HG03045 (cell line): ENCODE measurements around the gene MESP1.

ENCODE experiments used
- ATAC-seq: cut with Tn5 transposase; IDR thresholded peaks from one replicate; pipeline ENCODE4 v1.9.1; 2021; ENCODE audit warnings: mild to moderate bottlenecking, moderate library complexity; ENCODE audit not compliant: unreplicated experiment

MESP1 gene

DNA sequence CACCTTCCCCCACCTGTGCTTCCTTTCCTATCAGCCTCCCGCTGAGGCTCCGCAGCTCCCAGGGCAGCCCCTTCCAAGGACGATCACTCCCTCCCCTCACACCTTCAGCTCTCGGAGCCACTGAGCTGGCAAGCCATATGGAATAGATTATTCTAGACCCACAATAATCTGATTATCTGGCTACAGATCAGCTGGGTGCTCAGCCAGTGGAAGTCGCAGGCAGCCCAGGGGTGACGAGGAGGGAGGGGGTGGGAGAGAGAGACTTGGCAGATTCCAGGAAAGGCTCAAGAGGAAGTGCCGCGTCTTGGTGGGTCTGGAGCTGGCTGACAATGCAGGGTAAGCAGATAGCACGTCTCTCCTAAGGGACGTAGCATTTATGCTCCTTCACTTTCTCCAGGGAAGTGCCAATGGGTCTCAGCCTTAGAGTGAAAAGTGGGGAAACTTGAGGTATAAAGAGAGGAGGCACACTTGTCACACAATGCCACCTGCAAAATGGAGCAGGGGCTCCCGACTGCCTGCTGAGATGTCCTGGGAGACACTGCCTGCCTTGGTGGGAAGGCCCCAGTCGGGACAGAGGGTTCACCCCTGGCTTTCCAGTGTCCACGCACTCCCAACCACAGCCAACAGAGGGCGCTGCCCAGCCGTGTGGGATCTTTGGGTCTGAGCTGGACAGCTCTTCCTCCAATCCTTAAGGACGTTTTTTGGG lies 9.4 kb upstream of the MESP1 start:
- no peak for ATAC-seq

DNA sequence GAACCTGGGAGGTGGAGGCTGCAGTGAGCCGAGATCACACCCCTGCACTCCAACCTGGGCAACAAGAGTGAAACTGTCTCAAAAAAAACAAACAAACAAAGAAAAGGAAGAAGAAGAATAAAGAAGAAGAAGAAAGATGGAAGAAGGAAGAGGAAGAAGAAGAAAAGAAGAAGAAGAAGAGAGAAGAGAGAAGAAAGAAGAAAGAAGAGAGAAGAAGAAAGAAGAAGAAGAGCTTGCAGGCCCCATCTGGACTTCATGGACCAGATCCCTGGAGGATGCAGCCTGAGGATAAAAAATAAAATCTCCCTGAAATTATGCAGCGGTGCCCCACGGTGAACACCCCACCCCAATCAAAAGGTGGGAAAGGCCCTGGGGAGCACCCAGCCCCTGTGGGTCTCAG lies 8.8 kb upstream of the MESP1 start:
- ATAC-seq, result no peak

DNA sequence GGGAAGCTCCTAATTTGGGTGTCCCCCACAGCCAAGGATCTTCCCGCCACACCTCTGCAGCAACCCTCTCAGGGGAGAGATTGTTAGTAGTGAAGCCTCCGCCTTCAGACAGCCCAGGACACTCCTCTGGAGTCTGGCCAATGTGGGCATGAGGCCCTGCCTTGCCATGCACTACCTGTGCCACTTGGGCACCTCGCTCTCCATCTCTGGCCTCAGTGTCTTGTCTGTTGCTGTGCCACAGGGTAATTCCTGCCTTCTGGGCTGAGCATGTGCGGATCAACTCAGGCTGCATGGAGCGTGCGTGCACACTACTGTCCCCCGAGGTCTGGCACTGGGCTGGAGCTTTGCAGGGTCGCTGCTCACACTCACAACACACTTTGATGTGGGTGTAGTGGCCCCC lies 7.9 kb upstream of the MESP1 start:
- no peak for ATAC-seq

DNA sequence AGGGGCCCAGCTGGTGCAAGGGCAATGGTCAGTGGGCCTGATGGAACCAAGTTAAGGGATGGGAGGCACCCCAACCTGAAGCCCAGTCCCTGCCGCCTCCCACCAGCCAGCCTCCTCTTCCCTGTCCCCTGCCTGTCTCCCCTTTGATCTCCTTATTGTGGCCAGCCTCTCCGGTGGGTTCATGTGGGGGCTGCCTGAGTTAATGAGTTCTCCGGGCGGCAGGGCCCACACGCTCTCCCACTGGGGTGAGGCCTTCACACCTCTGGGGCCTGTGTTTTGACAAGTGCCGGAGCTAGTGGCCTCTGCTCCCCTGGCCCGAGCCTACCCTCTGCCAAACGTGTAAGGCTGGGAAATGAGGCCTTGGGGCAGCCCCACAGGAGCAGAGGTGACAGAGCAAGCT lies 7.2 kb upstream of the MESP1 start:
- no peak for ATAC-seq

GRCh38 chr15:89756897-89757296 lies 5.8 kb upstream of the MESP1 start:
- ATAC-seq, result no peak

DNA sequence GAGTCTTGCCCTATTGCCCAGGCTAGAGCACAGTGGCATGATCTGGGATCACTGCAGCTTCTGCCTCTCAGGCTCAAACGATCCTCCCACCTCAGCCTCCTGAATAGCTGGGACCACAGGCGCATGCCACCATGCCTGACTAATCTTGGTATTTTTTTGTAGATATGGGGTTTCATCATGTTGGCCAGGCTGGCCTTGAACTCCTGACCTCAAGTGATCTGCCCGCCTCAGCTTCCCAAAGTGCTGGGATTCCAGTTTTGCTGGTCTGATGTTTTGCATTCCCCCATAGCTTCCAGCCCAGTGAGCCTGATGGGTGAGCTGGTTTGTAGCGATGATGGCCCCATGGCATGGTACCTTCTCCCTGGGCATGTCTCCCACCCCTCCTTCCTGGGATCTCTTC lies 4.7 kb upstream of the MESP1 start:
- no peak for ATAC-seq

GRCh38 chr15:89754361-89755154 lies 3.5 kb upstream of the MESP1 start:
- no peak for ATAC-seq

GRCh38 chr15:89753855-89754254 lies 2.8 kb upstream of the MESP1 start:
- no peak for ATAC-seq

DNA sequence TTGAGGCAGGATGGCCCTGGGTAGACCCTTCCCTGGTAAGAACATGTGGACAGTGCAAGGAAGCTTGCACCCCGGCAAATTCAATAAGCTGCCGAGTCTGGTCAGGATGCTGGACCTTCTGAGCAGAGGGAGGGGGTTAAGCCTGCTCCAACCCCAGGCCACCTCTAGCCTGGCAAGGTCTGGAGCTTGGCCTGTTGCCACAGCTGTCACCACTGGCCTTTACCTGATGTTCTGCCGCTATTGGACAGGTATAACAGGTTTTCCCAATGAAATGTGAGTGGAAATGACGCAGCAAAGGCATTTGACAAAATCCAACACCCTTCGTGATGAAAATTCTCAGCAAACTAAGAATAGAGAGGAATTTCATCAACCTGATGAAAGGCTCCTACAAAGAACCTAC lies 699 bp upstream of the MESP1 start:
- no peak for ATAC-seq

DNA sequence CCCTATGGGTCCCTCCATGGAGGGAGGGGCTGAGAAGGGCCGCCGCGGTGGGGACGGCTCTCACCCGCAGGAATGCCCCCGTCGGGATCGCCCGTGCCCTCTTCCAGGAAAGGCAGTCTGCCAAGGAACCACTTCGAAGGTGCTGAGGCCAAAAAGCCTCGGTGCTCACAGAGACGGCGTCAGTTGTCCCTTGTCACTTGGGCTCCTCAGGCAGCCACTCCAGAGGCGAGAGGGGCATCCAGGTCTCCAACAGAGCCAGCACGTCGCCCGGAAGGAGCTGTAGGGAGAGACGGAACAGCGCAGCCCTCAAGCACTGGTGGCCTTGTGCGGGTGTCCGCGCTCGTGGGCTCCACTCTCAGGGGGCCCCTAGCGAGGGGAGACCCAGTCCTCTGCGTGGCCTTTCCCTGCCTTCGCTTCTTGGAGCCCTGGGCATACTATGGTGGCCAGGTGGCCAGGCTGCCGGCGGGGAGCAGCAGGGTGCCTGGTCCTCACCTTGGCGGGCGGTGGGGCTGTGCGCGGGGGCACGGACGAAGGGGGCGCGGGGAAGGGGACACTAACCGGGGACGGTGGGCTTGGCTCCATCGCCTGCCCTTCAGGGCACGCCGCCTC lies 994 bp downstream of the MESP1 start:
- ATAC-seq, result no peak

- no peak for ATAC-seq
Measured at GRCh38 chr15:89749526-89749925, 1.5 kb downstream of the MESP1 start.

DNA sequence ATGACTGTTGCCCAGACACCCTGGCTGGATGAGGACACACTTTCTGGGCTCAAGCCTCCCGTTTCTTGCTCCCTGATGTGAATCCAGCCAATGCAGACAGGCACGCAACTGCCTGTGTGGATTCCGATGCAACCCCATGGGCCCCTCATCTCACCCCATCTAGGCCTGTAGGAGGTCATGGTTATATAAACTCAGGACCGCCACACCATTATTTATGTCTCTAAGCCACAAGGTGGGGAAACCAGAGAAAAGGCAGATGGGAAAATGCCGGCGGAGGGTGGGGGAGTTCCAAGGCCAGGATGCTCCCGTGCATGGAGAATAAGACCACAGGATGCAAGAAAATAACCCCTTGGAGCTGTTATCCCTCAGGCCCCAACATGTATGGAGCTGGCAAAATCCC lies 2.0 kb downstream of the MESP1 start:
- ATAC-seq, result no peak

GRCh38 chr15:89747708-89748682 lies 3.1 kb downstream of the MESP1 start:
- ATAC-seq, result no peak

- no peak for ATAC-seq
Measured at GRCh38 chr15:89746386-89746780, 4.7 kb downstream of the MESP1 start.

DNA sequence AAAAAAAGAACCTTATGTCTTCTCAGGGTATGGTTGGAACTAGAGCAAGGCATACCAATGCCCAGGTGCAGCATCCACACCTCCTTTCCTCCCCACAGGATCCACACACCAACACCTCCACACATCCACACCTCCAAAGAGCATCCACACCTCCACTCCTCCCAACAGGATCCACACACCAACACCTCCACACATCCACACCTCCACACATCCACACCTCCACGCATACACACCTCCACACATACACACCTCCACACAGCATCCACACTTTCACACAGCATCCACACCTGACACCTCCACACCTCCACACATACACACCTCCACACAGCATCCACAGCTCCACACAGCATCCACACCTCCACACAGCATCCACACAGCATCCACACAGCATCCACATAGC lies 5.3 kb downstream of the MESP1 start:
- no peak for ATAC-seq

DNA sequence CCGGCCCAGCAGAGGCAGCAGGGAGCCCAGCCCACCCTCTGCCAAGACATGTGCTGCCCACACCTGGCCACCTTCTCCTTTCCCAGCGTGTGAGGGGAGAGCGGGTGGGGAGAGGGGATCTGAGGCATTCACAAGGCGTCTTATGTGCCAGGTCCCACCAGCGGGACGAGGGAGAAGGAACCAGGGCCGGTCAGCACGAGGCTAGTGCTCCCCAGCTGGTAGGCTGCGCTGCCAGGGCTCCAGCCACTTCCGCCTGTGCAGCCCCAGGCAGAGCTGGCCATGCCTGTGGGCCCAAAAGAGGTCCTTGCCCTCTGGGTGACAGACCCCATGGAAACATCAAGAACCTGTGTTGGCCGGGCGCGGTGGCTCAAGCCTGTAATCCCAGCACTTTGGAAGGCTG lies 5.9 kb downstream of the MESP1 start:
- ATAC-seq, result no peak

DNA sequence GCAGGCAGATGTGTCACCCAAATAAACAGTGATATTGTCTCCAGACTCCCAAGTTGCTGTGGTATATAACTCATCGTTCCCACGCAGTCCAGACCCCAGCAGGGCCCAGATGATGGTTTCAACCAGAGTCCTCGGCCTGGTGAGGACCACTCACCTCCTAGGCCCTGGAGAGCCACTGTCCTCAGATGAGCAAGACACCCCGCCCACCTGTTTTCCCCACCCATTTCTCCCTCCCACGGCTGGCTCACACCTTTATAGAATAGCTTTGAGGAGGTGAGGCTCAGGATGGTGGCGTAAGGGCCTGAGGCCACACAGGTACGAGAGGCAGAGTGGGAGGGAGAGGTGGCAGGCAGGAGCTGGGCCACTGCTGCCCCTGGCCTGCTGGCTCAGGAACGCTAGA lies 7.5 kb downstream of the MESP1 start:
- ATAC-seq, result no peak

DNA sequence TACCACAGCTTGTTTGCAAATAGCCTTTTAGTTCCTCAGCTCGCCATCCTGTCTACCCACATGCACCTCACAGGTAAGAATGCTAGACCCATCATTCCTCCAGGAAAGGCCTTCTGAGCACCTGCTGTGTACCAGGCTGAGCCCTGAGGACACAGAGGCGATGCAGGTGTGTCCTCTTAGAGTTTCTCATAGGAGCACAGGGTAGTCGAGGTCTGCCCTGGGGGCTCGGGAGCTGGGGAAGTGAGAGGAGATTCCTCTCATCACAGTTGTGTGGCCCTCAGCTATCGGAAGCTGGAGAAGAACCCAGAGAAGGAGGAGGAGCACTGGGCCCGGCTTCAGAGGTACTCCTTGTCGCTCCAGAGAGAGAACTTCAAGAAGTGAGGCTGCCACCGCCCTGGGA lies 8.0 kb downstream of the MESP1 start:
- no peak for ATAC-seq

DNA sequence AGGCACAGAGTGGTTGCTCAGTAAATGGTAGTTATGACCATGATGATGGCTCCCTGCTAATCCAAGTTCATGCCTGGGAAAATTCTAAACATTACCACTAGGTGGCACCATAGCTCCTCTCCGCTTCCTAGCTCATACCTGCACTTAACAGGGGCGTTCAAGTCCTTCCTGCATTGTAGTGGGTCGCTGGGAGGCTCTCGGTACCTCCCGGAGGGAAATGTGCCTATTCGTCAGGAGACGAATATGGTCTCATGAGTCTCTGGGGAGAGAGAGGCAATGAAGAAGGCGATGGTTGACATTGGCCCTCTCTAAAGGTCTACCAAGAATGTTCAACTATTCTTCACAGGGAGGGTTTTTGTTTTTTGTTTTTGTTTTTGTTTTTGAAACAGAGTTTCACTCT lies 10.9 kb downstream of the MESP1 start:
- peak; percentile 70 for ATAC-seq

GRCh38 chr15:89735773-89736172 lies 15.3 kb downstream of the MESP1 start:
- no peak for ATAC-seq
